Brain pericyte (primary cell): ENCODE results near the gene C3orf52.
"Not testable (repeated sequence)": the region's sequence is repeated elsewhere in the genome, so short reads cannot be mapped to it uniquely, and the experiment has no call there.

ENCODE experiments used
- DNase-seq: peaks from one replicate; pipeline ENCODE4 v3.0.0-alpha.2; 2012; ENCODE audit warnings: low read depth, low spot score

The C3orf52 gene

GRCh38 chr3:112086076-112086854, at the start of gene C3orf52:
Gene C3orf52, plus strand, starts transcription at chr3:112086389. Its CDS starts 19 bp downstream, at chr3:112086408.
- peak; percentile 58 for DNase-seq

- not testable (repeated sequence) for DNase-seq
Observed at GRCh38 chr3:112037194-112037593, 49.0 kb upstream of the C3orf52 start.

- no peak for DNase-seq
Observed at GRCh38 chr3:112038863-112039262, 47.3 kb upstream of the C3orf52 start.

GRCh38 chr3:112041321-112041720, 44.9 kb upstream of the C3orf52 start:
- no peak for DNase-seq

- DNase-seq, result no peak
Observed at GRCh38 chr3:112042842-112043280, 43.3 kb upstream of the C3orf52 start.

GRCh38 chr3:112043621-112044201, 42.5 kb upstream of the C3orf52 start:
- DNase-seq, result no peak

GRCh38 chr3:112046599-112046998, 39.6 kb upstream of the C3orf52 start:
- no peak for DNase-seq

GRCh38 chr3:112047264-112047663, 38.9 kb upstream of the C3orf52 start:
- DNase-seq, result no peak

- DNase-seq, result no peak
Observed at GRCh38 chr3:112048911-112049310, 37.3 kb upstream of the C3orf52 start.

GRCh38 chr3:112053229-112053628, 33.0 kb upstream of the C3orf52 start:
- no peak for DNase-seq

- no peak for DNase-seq
Observed at GRCh38 chr3:112056451-112056929, 29.7 kb upstream of the C3orf52 start.

- no peak for DNase-seq
Observed at GRCh38 chr3:112059497-112059896, 26.7 kb upstream of the C3orf52 start.

GRCh38 chr3:112061152-112061551, 25.0 kb upstream of the C3orf52 start:
- DNase-seq, result no peak

GRCh38 chr3:112072387-112073060, 13.7 kb upstream of the C3orf52 start:
- DNase-seq, result not testable (repeated sequence)

GRCh38 chr3:112074006-112074405, 12.2 kb upstream of the C3orf52 start:
- DNase-seq, result no peak

- DNase-seq, result no peak
Observed at GRCh38 chr3:112074616-112075497, 11.3 kb upstream of the C3orf52 start.

- DNase-seq, result no peak
Observed at GRCh38 chr3:112078125-112079083, 7.8 kb upstream of the C3orf52 start.

GRCh38 chr3:112083239-112083638, 3.0 kb upstream of the C3orf52 start:
- DNase-seq, result no peak

GRCh38 chr3:112084980-112085705, 1.0 kb upstream of the C3orf52 start:
- DNase-seq, result no peak

GRCh38 chr3:112085735-112086075, 484 bp upstream of the C3orf52 start:
- DNase-seq, result no peak
